CD8-positive, alpha-beta memory T cell (primary cell): ENCODE data around the gene CDK17. TPM values are rescaled to one million over a fixed set of nuclear protein-coding genes. Genes with fewer than 3 reads are reported as not detected.

Experiments
- CTCF ChIA-PET: fragments of 350-600 bp; sonication (Branson Sonifier 250); formaldehyde crosslinking; loops from one replicate; lab custom pipeline; 2021; ENCODE audit warnings: antibody characterized with exemption; lab: Charles Lee
- POLR2A ChIA-PET: fragments of 350-600 bp; sonication (Branson Sonifier 250); formaldehyde crosslinking; loops from one replicate; lab custom pipeline; 2021; ENCODE audit warnings: antibody characterized with exemption; lab: Charles Lee
- DNase-seq, 5 donors: peaks; one replicate each; pipeline versions ENCODE4 v3.0.0 to v3.0.0-alpha.2; 2020 to 2022; ENCODE audit warnings: mixed read lengths in 1 of 5
- H3K27ac ChIP-seq: one replicate; pipeline ENCODE4 v1.7.0; 2013; ENCODE audit warnings: low read depth, mild to moderate bottlenecking, low read length, moderate library complexity
- H3K27me3 ChIP-seq: 2 replicates; pipeline ENCODE4 v1.7.0; 2013; ENCODE audit warnings: low read length, mild to moderate bottlenecking; ENCODE audit not compliant: insufficient read depth, poor library complexity, severe bottlenecking
- H3K36me3 ChIP-seq: 2 replicates; pipeline ENCODE4 v1.7.0; 2013; ENCODE audit warnings: mild to moderate bottlenecking, low read length, moderate library complexity; ENCODE audit not compliant: insufficient read depth
- H3K4me1 ChIP-seq: 2 replicates; pipeline ENCODE4 v1.7.0; 2013; ENCODE audit warnings: mild to moderate bottlenecking, low read length, moderate library complexity; ENCODE audit not compliant: insufficient read depth
- H3K4me3 ChIP-seq: 2 replicates; pipeline ENCODE4 v1.7.0; 2013; ENCODE audit warnings: mild to moderate bottlenecking, low read length
- H3K9me3 ChIP-seq: 2 replicates; pipeline ENCODE4 v1.7.0; 2013; ENCODE audit warnings: mild to moderate bottlenecking, low read length
- H3K27ac Mint-ChIP-seq, 8 donors: one replicate each; pipeline ENCODE4 v1.8.0; 2020 to 2021; ENCODE audit warnings: mixed read lengths in 8 of 8, mild to moderate bottlenecking in 6 of 8, inconsistent platforms in 3 of 8, moderate library complexity in 3 of 8
- H3K27me3 Mint-ChIP-seq, 2 donors: one replicate each; pipeline ENCODE4 v1.8.0; 2020 to 2021; ENCODE audit warnings: mixed read lengths in 2 of 2, mild to moderate bottlenecking in 1 of 2, moderate library complexity in 1 of 2
- H3K36me3 Mint-ChIP-seq, 3 donors: one replicate each; pipeline ENCODE4 v1.8.0; 2020 to 2021; ENCODE audit warnings: mixed read lengths in 3 of 3, inconsistent platforms in 1 of 3, mild to moderate bottlenecking in 1 of 3
- H3K4me1 Mint-ChIP-seq, 3 donors: one replicate each; pipeline ENCODE4 v1.8.0; 2020 to 2021; ENCODE audit warnings: mixed read lengths in 3 of 3, inconsistent platforms in 1 of 3, mild to moderate bottlenecking in 1 of 3
- H3K4me3 Mint-ChIP-seq, 7 donors: one replicate each; pipeline ENCODE4 v1.8.0; 2020 to 2021; ENCODE audit warnings: mixed read lengths in 7 of 7, mild to moderate bottlenecking in 6 of 7, moderate library complexity in 4 of 7, inconsistent platforms in 2 of 7
- H3K9me3 Mint-ChIP-seq, 5 donors: one replicate each; pipeline ENCODE4 v1.8.0; 2020 to 2022; ENCODE audit warnings: mixed read lengths in 5 of 5, mild to moderate bottlenecking in 3 of 5, moderate library complexity in 2 of 5, inconsistent platforms in 1 of 5
- polyA plus RNA-seq: library from polyadenylated mRNA; unstranded; fragments of 300-500 nt; fragmentation: Illumina TruSeq; gene quantifications from one replicate; pipeline ENCODE4 v1.2.3, GENCODE V29; 2021
- total RNA-seq, 2 experiments: library from RNA; stranded (reverse); gene quantifications; one replicate each; pipeline ENCODE4 v1.2.3, GENCODE V29; 2021

Gene CDK17
- total and polyA plus RNA-seq, 3 experiments from 2014 or later: 34.6 to 40.0 (median 36.0) TPM

- Mint-ChIP-seq H3K27ac (peak overlapping the region; percentile 41 to 98 (median 72)), H3K36me3 (peaks cover 0 to 3% (median 2%) of the 10 kb centered on the region in 3 donors), H3K4me3 (peak overlapping the region in 5 of 7 donors; percentile 19 to 78 (median 38)), H3K27me3 (peaks cover 0 to 3% of the 10 kb centered on the region in 2 donors), H3K4me1 (peaks cover 70 to 94% (median 86%) of the 10 kb centered on the region in 3 donors), H3K9me3 (no peaks in the 10 kb centered on the region)
- ChIA-PET POLR2A (no interaction called here), CTCF (interaction anchor here (1.9 kb wide), 1 partner anchor 24 kb away, joined by 12 read pairs; the partner anchor contains the start of gene CDK17)
- Histone ChIP-seq H3K27ac (peak overlapping the region; percentile 71), H3K27me3 (no peaks in the 10 kb centered on the region), H3K9me3 (no peaks in the 10 kb centered on the region), H3K4me3 (no peak overlapping the region), H3K36me3 (no peaks in the 10 kb centered on the region), H3K4me1 (peaks cover 83% of the 10 kb centered on the region)
- DNase-seq: no peak
Observed at GRCh38 chr12:96375841-96376604, 24.2 kb downstream of the CDK17 start.

DNA sequence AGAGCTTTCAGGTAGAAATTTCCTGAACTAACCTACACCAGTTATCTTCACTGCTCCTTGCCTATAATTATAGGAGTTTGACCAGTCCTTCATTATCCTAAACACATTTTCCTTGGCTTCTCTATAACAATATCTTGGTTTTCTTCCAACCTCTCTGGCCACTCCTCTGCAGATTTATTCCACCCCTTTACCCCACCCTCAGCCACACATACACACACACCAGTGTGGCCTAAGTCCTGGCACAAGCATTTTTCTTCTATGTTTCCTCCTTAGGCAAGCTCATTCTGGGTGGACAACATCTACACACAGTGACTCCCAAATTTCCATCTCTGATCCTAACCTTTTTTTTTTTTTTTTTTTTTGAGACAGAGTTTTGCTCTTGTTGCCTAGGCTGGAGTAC, 25.1 kb downstream of the CDK17 start:
- H3K36me3 ChIP-seq: no peaks in the 10 kb centered on the region
- H3K9me3 Mint-ChIP-seq: no peaks in the 10 kb centered on the region
- ChIA-PET CTCF (interaction anchor here (1.6 to 1.9 kb wide), 2 partner anchors 18 to 25 kb away, joined by 4 to 12 read pairs; partner anchors contain the start of gene CDK17), POLR2A (no interaction called here)
- peak overlapping the region; percentile 53 for H3K27ac ChIP-seq
- DNase-seq: no peak
- H3K4me3 Mint-ChIP-seq: peak overlapping the region in 4 of 7 donors; percentile 6 to 36 (median 17)
- H3K27me3 Mint-ChIP-seq: peaks cover 0 to 1% of the 10 kb centered on the region in 2 donors
- H3K9me3 ChIP-seq: no peaks in the 10 kb centered on the region
- peaks cover 0 to 5% (median 4%) of the 10 kb centered on the region in 3 donors for H3K36me3 Mint-ChIP-seq
- H3K4me3 ChIP-seq: no peak overlapping the region
- peaks cover 67 to 92% (median 88%) of the 10 kb centered on the region in 3 donors for H3K4me1 Mint-ChIP-seq
- H3K27me3 ChIP-seq: no peaks in the 10 kb centered on the region
- H3K4me1 ChIP-seq: peaks cover 78% of the 10 kb centered on the region
- peak overlapping the region in 5 of 8 donors; percentile 5 to 92 (median 56) for H3K27ac Mint-ChIP-seq

DNA sequence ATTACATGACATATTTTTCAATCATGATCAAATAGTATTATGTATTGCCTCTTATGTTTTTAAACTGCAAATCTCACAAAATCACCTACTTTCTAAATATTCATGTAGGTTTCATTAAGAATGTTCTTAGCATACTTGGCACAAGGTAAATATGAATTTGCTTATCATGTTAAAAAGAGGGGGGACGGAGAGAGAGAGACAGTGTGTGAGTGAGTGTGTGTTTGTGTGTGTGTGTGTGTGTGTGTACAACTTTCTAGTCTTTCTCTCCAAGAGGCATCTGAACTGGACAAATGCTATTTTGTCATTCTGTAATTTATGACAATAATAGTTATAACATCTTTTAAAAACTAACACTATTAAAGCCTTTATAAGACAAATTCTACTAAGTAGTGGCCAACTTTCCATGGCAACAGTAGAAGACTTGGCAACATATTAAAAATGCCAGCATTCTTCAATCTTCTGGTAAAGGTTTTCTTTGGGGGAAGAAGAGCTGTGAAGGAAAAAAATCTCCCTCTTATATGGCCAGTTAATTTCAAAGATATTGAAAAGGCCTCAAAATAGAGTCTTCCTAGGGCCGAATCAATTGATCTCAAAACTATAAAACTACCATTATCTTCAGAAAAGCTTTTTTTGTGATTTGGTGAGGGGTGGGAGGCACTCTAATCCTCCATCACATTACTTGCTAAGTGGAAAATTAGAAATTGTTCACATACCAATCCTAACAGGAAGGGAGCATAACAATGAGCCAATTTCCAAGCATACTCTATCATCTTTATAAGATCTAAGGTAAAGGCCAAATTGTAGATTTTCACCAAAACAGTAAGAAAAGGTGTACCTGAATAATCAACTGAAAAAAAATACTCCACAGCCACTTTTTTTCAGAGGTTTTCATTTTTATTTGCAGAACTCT, 28.2 kb downstream of the CDK17 start:
- Histone ChIP-seq H3K4me3 (no peak overlapping the region), H3K9me3 (no peaks in the 10 kb centered on the region), H3K27me3 (no peaks in the 10 kb centered on the region), H3K4me1 (peaks cover 69% of the 10 kb centered on the region), H3K27ac (no peak overlapping the region), H3K36me3 (no peaks in the 10 kb centered on the region)
- H3K4me3 Mint-ChIP-seq: peak overlapping the region in 2 of 7 donors; percentile 13 to 49
- DNase-seq: no peak
- H3K4me1 Mint-ChIP-seq: peaks cover 68 to 96% (median 95%) of the 10 kb centered on the region in 3 donors
- H3K27ac Mint-ChIP-seq: peak overlapping the region in 5 of 8 donors; percentile 6 to 24 (median 8)
- H3K36me3 Mint-ChIP-seq: peaks cover 0 to 9% (median 4%) of the 10 kb centered on the region in 3 donors
- no peaks in the 10 kb centered on the region for H3K9me3 Mint-ChIP-seq
- POLR2A ChIA-PET: interaction anchor here (0.6 kb wide), 1 partner anchor 1411 kb away, joined by 3 read pairs; no protein-coding TSS in a partner anchor
- no peaks in the 10 kb centered on the region for H3K27me3 Mint-ChIP-seq
- CTCF ChIA-PET: no interaction called here

- Mint-ChIP-seq H3K27ac (peak overlapping the region in 3 of 8 donors; percentile 2 to 90 (median 38)), H3K4me3 (peak overlapping the region in 2 of 7 donors; percentile 4 to 64), H3K4me1 (peaks cover 71 to 95% (median 95%) of the 10 kb centered on the region in 3 donors), H3K9me3 (no peaks in the 10 kb centered on the region), H3K27me3 (no peaks in the 10 kb centered on the region), H3K36me3 (peaks cover 0 to 11% (median 4%) of the 10 kb centered on the region in 3 donors)
- no peak for DNase-seq
- CTCF ChIA-PET: interaction anchor here (0.8 kb wide), 1 partner anchor 118 kb away, joined by 3 read pairs; the partner anchor contains the start of gene CFAP54
- Histone ChIP-seq H3K4me1 (peaks cover 67% of the 10 kb centered on the region), H3K9me3 (no peaks in the 10 kb centered on the region), H3K27me3 (no peaks in the 10 kb centered on the region), H3K4me3 (no peak overlapping the region), H3K36me3 (no peaks in the 10 kb centered on the region), H3K27ac (no peak overlapping the region)
- POLR2A ChIA-PET: interaction anchor here (0.8 kb wide), 1 partner anchor 9 kb away, joined by 3 read pairs; no protein-coding TSS in a partner anchor
Observed at GRCh38 chr12:96371138-96371789, 29.0 kb downstream of the CDK17 start.

DNA sequence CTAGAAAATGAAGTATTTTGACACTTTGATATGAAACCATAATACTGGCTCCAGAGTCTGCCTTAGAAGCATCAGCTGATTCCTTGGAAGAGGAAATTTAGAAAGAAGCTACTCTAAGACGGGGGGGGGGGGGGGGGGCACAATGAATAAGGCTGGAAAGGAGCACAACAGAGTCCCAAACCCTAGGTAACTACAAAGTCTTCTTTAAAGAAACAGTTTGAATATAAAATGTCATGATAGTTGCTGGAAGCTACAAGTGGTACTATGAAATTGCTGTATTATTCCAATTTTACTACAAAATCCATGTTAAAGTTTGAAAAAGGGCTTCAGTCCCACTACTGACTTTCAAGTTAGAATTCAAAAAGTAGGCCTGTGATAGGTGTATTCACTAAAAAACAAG, 31.6 kb downstream of the CDK17 start:
- no peaks in the 10 kb centered on the region for H3K9me3 ChIP-seq
- H3K27me3 ChIP-seq: no peaks in the 10 kb centered on the region
- H3K4me1 ChIP-seq: peaks cover 61% of the 10 kb centered on the region
- POLR2A ChIA-PET: interaction anchor here (0.6 kb wide), 1 partner anchor 127 kb away, joined by 3 read pairs; no protein-coding TSS in a partner anchor
- DNase-seq: no peak
- no peak overlapping the region for H3K27ac Mint-ChIP-seq
- no peak overlapping the region for H3K4me3 Mint-ChIP-seq
- no peak overlapping the region for H3K27ac ChIP-seq
- no peaks in the 10 kb centered on the region for H3K27me3 Mint-ChIP-seq
- CTCF ChIA-PET: no interaction called here
- no peak overlapping the region for H3K4me3 ChIP-seq
- peaks cover 0 to 11% (median 9%) of the 10 kb centered on the region in 3 donors for H3K36me3 Mint-ChIP-seq
- peaks cover 67 to 96% (median 95%) of the 10 kb centered on the region in 3 donors for H3K4me1 Mint-ChIP-seq
- no peaks in the 10 kb centered on the region for H3K36me3 ChIP-seq
- H3K9me3 Mint-ChIP-seq: no peaks in the 10 kb centered on the region

DNA sequence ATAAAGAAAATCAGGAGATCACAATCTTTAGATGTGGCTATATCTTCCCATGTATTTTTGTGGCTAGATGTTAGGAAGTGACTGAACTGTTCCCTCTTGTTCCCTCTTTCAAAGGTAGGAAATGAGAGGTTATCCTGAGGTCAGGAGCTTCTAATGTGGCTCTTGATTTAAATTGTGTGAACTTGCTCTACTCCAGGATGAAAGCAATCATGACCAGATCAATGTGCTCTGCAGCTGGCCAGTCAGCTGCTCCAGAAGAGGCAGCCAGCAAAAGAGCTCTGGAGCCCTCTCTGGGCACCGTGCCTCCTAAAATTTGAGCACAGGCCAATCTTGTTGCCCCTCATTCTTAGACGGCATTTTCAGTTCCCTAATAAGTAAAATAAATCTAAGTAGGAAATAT, 32.0 kb downstream of the CDK17 start:
- no peaks in the 10 kb centered on the region for H3K9me3 Mint-ChIP-seq
- peaks cover 65 to 94% (median 90%) of the 10 kb centered on the region in 3 donors for H3K4me1 Mint-ChIP-seq
- no peaks in the 10 kb centered on the region for H3K9me3 ChIP-seq
- ChIA-PET POLR2A (interaction anchor here (0.6 kb wide), 1 partner anchor 126 kb away, joined by 3 read pairs; no protein-coding TSS in a partner anchor), CTCF (no interaction called here)
- H3K4me1 ChIP-seq: peaks cover 60% of the 10 kb centered on the region
- peaks cover 0 to 11% (median 8%) of the 10 kb centered on the region in 3 donors for H3K36me3 Mint-ChIP-seq
- H3K27me3 ChIP-seq: no peaks in the 10 kb centered on the region
- no peaks in the 10 kb centered on the region for H3K36me3 ChIP-seq
- no peaks in the 10 kb centered on the region for H3K27me3 Mint-ChIP-seq
- no peak overlapping the region for H3K4me3 ChIP-seq
- H3K4me3 Mint-ChIP-seq: peak overlapping the region in 3 of 7 donors; percentile 2 to 20 (median 9)
- peak overlapping the region in 3 of 8 donors; percentile 48 to 63 (median 49) for H3K27ac Mint-ChIP-seq
- no peak for DNase-seq
- H3K27ac ChIP-seq: no peak overlapping the region

- Mint-ChIP-seq H3K4me1 (peaks cover 61 to 91% (median 91%) of the 10 kb centered on the region in 3 donors), H3K27ac (no peak overlapping the region), H3K36me3 (peaks cover 0 to 11% (median 8%) of the 10 kb centered on the region in 3 donors), H3K9me3 (no peaks in the 10 kb centered on the region), H3K27me3 (no peaks in the 10 kb centered on the region), H3K4me3 (peak overlapping the region in 1 of 7 donors; percentile 17)
- Histone ChIP-seq H3K4me3 (no peak overlapping the region), H3K36me3 (no peaks in the 10 kb centered on the region), H3K9me3 (no peaks in the 10 kb centered on the region), H3K4me1 (peaks cover 62% of the 10 kb centered on the region), H3K27ac (no peak overlapping the region), H3K27me3 (no peaks in the 10 kb centered on the region)
- ChIA-PET CTCF (interaction anchor here (0.6 kb wide), 1 partner anchor 1328 kb away, joined by 3 read pairs; no protein-coding TSS in a partner anchor), POLR2A (no interaction called here)
- DNase-seq: no peak
Observed at GRCh38 chr12:96366381-96366654, 33.9 kb downstream of the CDK17 start.
